Kidney glomerular epithelial cell (primary cell): ENCODE data around the gene DLEC1.
A peak's percentile ranks its signal among the peaks of the same experiment; 100 is the strongest.

ENCODE experiments used
- DNase-seq: peaks from one replicate; lab custom pipeline; 2025; lab: John Stamatoyannopoulos, UW

Gene DLEC1

DNA sequence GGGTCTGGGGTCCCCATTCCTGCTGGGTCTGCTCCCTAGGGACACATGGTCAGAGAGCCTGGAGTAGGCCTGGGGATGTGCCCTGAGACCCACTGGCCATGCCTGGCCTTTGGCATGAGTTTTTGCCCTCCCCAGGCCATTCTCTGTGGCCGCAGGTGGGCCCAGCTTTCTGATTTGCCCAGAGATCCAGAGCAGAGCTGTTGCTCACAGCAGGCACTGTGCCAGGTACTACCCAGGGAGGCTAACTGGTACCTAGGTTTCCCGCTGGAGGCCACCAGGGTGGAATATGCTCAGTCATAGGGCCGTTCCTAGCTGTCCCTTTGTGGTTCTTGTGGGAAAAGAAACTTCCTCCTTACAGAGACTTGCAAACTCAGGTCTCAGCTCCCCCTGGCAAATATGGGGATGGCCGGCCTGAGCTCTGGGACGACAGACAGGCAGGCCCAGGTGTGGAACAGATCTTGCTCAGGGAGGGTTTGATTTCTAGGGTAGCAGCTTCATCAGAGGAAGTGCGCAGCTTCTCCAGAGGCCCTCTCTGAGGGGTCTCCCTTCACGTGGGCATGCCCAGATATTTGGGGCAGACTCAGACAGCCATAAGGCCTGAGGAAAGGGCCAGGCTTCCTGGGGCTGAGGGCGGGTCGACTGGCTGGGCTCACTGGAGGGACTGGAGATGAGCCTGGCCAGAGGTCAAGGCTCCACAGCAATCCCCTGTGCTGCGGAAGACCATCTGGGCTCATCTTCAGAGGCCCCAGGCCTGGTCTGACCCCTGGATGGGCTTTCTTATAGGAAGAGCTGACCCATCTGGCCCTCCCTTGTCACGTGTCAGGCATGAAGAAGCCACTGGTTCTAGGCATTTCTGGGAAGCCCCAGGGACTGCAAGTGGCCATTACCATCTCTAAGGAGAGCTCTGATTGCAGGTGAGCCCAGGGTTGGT lies 69.9 kb downstream of the DLEC1 start:
- no peak for DNase-seq

DNA sequence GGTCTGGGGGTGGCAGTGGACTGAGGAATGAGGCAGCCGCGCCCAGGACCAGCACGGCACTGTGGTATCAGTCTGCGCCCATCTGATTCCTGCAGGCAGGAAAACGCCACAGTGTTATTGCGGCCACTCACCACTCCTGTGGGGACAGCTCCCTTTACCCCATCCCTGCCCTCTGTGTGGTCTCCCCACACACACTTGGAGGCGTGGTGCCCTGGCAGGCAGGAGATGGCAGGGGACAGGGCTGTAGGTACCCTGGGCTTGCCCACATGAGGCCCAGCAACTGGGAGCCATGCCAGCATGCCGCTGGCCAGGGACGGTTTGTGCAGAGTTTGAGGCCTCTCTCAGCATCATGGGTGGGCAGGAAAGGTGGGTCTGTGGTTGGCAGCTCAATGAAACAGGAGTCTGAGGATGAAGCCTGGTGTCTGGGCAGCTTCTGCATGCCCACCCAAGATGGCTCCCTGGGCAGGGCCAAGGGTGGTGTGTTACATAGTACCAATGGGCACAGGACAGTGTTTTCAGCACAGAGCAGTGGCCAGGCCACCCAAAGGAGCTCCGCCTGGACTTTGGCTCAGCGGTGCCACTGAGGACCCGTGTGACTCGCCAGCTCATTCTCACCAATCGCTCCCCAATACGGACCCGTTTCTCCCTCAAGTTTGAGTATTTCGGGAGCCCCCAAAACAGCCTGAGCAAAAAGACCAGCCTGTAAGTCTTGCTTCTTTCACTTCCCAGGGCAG lies 70.7 kb downstream of the DLEC1 start:
- no peak for DNase-seq

DNA sequence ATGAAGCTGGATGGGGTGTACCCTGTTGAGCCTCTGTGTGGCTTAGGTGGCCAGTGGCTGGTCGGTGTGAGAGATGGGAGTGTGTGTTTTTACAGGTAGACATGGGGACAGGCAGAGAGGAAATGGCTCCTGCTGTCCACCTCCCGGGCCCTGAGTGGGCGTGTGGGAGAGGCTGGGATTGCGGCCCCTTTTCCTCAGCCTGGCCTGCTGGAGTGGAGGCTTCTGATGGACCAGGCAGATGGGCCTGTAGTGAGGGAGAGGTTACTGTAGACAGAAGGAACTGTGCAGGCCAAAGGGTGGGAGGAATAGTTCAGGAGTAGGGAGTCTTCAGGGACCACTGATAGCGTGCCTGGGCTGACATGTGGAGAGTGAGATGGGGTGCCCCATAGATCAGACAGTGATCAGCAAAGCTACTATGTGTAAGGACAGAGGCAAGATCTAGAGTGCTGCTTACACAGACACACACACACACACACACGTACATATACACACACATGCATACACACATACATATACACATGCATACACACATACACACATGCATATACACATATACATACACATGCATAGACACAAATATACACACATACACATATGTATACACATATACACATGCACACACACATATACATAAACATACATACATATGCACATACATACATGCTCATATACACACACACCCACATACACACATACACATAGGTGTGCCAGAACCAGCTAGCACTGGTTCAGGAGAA lies 71.5 kb downstream of the DLEC1 start:
- DNase-seq, result no peak

DNA sequence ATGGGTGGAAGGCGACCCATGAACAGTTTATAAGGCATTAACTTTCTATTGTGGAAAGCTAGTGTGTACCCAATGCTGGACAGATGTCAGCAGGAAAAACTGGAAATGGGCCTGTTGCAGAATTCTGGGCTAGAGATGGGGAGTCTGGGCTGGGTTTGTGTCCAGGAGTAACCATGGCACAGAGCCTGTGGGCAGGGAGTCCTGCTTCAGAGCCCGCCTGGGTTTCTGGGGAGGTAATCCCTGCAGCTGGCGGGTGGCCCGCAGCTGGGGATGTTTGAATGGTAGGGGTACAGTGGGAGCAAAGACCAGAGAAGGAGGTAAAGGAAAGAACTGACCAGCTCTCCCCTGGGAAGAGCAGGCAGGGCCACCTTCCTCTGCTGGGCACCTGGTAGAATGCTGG lies 72.2 kb downstream of the DLEC1 start:
- no peak for DNase-seq

DNA sequence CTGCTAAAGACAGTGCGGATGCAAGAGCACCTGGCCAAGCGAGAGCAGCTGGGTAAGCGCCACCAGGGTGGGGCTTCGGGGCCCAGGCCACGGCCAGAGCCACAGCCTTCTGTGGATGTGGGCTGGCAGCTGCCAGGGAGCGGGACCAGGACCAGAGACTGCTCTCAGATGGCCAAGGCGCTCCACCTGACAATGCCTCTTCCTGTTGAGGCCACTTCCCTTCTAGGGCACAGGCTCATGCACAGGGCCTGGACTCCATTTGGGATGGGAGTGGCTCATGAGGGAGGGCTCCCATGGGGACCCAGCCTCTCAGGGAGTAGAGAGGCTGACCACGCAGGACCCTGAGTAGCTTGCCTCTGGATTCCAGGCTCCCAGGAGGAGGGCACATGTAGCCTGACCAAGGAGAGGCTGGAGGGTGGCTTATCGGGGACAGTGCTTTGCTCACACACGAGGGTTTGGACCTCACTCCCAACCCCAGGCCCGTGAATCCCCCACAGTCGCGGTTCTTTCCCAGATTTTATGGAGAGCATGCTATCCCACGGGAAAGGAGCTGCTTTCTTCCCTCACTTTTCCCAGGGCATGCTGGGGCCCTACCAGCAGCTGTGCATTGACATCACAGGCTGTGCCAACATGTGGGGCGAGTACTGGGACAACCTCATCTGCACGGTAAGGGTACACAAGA lies 72.8 kb downstream of the DLEC1 start:
- no peak for DNase-seq

DNA sequence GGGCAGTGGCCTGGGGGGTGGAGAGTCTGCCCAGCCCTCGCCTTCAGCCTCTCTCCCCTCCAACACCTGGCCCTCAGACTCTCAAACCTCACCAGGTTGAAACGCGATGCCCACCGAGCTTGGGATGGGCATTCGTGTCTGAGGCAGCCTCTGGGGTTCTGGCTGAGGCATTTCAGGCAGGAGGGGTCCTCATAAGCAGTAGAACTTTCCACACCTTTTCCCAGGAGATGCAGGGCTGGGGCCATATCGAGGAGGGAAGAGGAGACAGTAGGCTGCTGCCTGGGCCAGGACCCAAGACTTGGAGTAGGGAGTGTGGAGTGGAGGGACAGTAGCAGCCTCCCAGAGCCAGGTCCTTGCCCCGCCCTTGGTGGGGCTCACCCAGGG lies 73.4 kb downstream of the DLEC1 start:
- no peak for DNase-seq

DNA sequence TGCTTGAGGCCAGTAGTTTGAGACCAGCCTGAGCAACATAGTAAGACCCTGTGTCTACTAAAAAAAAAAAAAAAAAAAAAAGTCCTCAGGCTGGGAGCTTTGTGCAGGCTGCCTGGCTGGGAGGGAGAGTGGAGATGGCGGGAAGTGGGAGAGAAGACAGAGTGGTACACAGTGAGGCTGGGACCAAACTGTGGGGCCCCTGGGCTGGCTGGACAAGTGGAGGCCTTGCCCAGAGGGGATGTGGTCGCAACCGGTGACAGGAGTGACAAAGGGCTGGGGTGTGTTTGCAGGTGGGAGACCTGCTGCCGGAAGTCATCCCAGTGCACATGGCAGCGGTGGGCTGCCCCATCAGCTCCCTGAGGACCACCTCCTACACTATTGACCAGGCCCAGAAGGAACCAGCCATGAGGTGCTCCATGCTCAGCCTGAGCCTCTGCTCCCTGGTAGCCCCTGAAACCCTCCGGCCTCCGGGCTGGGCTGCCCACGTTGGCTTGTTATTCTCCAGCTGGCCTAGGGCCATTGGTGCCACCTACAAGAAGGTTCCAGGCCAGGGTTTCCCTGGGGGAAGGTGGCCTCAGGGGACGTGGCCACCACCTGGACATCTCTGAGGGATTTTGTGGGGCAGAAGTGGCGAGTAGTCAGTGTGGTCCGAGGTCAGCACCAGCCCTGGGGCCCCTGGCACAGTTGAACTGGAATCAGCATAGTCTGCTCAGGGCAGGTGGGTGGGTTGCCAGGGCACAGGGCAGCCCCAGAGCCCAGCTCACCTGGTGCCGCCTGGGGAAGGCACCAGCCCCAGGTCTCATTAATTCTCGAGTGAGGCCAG lies 75.3 kb downstream of the DLEC1 start:
- DNase-seq, result no peak

DNA sequence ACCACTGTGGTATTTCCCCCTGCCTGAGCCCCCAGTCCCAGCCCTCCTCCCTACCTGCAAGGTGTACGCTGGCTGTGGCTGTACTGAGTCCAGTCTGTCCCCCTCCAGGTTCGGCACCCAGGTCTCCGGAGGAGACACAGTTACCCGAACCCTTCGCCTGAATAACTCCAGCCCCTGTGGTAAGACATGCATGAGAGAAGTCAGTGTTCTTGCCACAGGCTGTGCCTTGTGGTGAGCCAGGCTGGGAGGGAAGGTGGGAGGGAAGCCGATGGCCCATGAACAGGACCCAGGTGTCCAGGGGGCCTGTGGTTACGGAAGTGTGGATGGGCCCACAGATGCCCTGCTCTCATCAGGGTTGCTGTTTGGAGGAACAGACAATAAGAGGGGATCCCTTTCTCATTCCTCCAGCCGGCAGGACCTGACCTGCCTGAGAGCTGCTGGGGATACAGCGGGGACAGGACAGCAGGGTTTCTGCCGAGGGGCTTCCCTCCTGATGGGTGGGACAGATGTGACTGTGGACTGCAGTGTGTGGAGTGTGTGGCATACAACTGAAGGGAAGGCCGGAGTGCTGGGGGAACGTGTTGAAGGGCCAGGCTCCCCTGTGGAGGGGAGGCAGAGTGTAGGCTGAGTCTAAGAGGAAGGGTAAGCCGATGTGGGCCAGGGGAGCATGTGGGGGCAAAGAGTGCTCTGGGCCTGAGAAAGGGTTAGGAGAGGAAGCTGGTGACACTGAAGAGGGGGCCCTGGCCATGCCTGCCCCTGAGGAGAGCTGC lies 76.1 kb downstream of the DLEC1 start:
- DNase-seq, result peak; percentile 9

DNA sequence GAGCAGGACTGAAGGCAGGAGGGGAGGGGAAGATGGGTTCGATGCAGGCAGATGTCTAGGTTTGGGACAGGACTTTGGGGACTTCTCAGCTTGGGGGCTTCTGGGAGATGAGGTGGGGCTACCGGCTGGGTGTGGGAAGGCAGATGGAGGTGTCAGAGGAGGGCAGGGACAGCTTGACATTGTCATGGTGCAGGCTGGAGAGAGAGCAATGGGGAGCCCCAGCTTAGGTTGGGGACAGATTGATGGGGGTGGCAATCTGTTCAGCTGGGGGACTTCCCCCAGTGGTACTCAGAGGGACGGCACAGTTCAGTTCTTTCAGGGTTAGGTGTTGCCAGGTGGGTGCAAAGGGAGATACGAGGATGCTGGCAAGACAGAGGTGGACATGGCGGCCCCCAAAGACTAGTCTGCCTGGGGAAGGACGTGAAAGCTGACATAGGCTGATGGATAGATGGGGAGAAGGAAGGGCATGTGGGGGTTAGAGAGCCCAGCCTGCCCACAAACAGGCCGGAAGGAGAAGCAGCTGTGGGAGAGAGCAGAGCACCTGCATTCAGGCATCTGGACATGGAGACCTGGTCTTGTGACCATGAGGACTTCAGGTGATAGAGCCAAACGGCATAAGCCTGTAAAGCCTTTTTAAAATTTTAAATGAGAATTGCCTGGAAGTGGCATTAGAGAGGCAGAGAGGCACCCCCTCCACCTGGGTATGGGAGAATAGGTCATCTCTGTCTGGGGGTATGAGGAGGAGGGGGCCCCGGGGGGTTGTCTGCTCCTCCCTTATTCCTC lies 76.8 kb downstream of the DLEC1 start:
- no peak for DNase-seq

DNA sequence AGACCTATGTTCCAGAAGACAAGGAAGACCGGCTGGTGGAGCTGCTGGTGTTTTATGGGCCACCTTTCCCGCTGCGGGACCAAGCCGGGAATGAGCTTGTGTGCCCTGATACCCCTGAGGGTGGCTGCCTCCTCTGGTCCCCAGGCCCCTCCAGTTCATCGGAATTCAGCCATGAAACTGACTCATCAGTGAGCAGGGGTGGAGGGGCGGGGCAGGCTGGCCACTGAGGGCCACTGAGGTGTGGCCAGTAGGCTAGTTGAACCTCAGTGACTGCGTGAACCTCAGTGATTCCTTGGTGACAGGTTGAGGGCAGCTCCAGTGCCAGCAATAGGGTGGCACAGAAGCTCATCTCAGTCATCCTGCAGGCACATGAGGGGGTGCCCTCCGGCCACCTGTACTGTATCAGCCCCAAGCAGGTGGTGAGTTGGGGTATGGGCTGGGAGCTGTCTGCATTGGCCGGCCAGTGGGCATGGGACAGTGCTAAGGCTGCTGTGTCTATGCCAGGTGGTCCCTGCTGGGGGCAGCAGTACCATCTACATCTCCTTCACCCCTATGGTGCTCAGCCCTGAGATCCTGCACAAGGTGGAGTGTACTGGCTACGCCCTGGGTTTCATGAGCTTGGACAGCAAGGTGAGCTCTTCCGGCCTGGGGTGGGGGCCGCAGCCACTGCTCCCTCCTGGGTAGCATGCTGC lies 77.6 kb downstream of the DLEC1 start:
- DNase-seq, result no peak

DNA sequence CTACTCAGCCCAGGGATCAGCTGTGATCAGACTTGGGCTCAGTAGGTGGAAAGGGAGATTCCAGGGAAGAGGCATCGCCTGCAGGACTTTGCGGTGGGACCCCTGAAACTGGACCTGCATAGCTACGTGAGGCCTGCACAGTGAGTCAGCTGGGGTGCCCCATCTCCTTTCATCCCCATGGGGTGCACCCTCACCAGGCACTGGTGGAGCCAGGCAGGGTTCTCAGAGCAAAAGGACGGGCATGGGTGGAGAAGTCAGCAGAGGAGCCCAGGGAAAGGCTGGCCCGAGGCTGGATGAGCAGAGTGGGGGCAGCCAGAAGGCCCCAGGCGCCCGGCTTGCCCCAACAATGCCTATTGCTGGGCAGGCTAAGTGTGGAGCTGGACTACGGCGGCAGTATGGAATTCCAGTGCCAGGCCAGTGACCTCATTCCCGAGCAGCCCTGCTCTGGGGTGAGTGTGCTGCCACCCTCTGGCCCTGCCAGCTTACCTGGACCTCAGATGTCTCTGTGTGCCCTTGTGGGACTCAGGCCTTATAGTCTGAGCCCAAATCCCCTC lies 78.2 kb downstream of the DLEC1 start:
- DNase-seq, result no peak

DNA sequence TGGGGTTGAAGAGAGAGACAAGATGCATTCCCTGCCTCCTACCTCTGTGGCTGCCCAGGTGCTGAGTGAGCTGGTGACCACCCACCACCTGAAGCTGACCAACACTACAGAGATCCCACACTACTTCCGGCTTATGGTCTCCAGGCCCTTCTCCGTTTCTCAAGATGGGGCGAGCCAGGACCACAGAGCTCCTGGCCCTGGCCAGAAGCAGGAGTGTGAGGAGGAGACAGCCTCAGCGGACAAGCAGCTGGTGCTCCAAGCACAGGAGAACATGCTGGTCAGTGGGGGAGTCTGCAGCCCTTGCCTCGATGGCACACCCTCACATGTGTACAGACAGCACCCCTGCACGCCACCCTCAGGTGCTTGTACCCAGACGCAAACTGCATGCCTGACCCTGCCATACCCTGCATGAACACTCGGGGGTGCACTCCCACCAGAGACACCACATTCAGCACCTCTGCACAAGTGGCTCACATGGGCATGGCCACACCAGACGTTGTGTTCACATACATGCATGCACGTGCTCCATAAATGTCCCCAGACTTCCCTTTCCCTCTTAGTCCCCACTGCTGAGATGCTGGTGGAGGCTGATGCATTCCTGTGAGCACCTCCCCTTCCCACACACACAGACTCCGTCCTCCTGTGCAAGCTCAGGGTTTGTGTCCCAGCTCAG lies 78.9 kb downstream of the DLEC1 start:
- DNase-seq, result peak; percentile 25

DNA sequence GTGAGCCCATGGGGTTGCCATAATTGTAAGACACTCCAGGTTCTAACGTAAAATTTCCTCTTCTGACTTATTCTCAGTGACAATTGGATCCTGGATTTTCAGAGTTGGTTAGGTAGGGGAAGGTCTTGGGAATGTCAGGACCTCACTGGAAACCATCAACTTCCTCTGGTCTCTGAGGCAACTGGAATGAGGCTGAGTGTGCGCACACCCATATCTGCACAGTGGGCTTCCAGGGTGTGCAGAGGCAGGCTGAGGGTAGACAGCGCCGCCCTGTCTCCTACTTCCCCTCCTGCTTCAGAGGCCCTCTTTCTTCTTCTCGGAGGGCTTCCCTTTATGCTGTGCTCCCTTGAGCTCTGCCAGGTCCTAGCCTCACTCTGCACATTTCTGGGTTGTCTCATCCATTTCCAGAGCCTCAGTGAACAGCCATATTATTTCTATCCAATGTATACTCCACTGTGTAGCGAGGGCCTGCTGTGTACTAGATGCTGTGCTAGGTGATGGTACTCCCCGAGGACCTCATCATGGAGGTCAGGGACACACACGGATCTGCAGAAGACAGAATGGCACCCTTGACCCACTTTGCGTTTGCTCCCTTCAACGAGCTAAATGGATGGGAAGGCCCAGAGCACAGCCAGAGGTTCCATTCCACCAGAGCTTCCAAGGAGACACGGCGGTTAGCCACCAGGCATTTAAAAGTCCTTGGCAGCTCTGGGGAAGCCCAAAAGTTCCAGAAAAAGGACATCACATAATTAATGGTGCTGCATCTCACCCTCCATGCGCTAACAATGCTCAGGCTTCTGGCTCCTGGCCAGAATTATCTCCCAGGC lies 79.6 kb downstream of the DLEC1 start:
- no peak for DNase-seq

DNA sequence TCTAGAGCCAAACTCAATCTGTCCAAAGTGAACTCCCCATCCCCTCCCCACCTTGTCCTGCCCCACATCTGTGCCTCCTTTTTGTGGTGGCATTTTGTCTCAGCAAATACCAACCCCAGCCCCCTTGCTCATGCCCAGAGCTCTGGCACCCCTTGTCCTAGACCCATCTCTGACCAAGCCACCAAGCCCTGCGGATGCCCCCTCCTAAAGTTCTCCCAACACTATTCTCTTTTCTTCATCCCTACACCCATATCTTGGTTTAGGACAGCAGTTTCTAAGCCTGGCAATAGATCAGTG lies 80.2 kb downstream of the DLEC1 start:
- no peak for DNase-seq

DNA sequence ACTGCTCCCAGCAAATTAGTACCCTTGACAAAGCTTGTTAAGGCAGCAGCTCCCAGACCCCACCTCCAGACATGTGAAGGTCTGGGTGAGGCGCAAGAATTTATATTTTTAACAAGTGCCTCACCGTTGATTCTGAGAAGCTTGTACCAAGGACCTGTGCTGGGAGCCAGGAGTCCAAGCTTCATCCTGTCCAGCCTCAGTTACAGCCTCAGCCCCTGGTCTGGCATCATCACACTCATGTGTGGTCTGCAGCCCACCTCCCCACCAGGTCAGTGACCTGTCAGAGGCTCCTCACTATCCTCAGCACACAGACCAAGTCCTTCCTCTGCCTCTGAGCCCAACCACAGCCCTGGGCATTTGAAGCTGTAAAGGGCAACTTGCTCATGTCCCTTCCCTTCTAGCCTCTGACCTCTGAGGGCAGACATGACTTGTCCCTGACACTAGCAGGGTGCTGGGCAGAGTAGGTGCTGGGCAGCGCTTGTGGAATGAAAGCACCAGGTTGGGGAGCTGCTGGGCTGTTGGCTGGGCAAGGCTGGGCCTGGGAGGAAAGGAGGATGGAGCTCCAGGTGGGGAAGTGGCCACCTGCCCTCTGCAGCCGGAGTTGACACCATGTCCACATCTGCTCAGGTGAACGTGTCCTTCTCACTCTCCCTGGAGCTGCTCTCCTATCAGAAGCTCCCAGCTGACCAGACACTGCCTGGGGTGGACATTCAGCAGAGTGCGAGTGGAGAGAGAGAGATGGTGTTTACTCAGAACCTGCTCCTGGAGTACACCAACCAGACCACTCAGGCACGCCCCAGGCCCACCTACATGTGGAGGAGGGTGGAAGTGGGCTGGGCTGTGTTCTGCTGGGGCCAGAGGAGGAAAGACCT lies 81.0 kb downstream of the DLEC1 start:
- no peak for DNase-seq

DNA sequence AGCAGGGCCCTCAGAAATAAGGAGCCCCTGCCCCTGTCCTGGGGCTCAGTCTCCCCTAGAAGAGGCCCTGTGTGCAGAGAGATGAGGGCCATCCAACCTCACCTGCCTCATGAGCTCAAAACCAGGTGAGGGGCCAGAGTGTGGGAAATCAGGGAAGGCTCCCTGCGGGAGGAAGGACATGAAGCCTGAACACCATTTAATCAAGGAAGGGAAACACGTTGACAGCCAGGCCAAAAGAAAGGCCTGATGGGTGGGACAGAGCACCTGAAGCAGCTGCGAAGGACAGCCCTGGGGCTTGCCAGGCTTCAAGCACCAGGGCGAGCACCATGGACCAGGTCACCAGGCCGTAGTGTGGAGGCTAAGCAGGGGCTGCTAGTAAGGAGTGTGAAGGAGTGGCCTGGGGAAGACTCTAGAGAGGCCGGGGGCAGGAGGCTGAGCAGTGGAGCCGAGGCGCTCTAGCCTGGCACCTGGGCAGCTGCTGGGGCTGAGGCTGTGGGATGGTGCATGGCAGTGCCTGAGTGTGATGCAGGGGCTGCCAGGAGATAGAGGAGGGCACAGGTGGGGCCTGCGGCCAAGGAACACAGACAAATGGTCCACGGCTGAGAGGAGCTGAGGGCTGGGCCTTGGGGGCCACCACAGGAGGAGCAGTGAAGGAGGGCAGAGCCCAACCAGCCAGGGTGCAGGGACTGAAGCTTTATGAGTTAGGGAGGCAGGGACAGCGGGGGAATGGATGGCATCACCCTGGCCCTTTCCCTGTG lies 81.9 kb downstream of the DLEC1 start:
- no peak for DNase-seq
